Skin of body (tissue), 2 donors: ENCODE results near the gene EIF4G3. TPM values are rescaled to one million over a fixed set of nuclear protein-coding genes. Genes with fewer than 3 reads are reported as not detected.
"Not testable (repeated sequence)": the region's sequence is repeated elsewhere in the genome, so short reads cannot be mapped to it uniquely, and the experiment has no call there.

Experiments
- DNase-seq: peaks from one replicate; lab custom pipeline; 2025; lab: John Stamatoyannopoulos, UW
- total RNA-seq: library from RNA; depleted of rRNA; stranded (reverse); fragments of >200 nt; gene quantifications from one replicate; pipeline ENCODE4 v1.2.3, GENCODE V29; 2014

The EIF4G3 gene
- total RNA-seq, 1 donor from 2014 or later = 39.0 TPM

GRCh38 chr1:21034725-21035628, 141.7 kb downstream of the EIF4G3 start:
- no peak for DNase-seq

DNA sequence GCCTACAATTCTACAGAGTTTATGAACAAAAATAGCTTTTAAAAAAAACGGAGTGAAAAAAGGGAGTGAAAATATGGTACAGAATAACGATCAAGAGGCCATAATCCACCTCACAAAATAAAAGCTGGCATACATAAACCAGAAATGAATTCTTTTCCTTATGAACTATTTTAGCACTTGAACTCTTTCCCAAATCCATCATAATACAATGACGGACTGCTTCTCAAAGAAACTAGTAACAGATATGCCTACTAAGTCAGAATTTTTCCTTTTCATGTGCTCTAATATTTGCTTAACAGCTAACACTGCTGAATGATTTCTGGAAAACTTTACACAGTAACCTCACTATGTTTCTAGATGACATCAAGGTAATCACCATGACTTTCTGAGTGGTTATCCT, 144.0 kb downstream of the EIF4G3 start:
- DNase-seq = no peak

DNA sequence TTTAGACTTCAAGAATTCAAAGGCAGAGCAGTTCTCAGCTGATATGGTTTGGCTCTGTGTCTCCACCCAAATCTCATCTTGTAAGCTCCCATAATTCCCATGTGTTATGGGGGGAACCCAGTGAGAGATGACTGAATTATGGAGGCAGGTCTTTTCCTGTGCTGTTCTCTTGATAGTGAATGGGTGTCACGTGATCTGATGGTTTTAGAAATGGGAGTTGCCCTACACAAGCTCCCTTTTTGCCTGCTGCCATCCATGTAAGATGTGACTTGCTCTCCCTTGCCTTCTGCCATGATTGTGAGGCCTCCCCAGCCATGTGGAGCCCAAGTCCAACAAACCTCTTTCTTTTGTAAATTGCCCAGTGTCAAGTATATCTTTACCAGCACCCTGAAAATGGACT, 146.5 kb downstream of the EIF4G3 start:
- no peak for DNase-seq

DNA sequence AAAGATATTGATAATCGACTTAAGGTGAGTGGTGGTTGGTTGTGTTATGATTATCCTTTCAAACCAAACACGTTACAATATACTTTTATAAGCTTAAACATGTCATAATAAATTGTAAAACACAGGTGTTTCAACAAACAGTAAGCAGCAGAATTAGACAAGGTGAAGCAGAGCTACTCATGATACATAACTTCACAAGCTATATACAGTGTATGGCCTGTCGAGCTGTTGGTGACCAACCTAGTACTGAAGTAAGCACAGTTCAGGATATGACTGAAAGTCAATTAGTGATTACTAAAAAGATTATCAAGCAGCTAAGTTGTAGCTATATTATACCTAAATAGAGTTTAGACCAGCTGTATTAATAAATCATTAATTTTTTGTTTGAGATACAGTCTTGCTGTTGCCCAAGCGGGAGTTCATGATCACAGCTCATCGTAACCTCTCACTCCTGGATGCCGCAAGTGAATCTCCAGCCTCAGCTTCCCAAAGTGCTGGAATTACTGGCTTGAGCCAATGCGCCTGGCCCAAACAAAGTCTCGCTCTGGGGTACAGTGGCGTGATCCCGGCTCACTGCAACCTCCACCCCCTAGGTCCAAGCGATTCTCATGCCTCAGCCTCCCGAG, 148.1 kb downstream of the EIF4G3 start:
- DNase-seq = no peak

DNA sequence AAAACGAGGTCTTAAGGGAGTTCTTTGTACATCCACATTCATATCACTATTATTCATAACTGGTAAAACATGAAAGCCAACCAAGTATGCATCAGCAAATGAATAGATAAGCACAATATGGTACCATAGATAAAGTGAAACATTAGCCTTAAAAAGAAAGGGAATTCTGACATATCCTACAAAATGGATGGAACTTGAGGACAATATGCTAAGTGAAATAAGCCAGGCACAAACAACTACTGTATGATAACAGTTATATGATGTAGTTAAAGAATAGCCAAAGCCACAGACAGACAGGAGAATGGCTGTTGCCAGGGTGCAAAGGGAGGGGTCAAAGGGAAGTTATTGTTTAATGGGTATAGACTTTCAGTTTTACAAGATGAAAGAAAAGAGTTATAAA, 148.9 kb downstream of the EIF4G3 start:
- no peak for DNase-seq

GRCh38 chr1:21024918-21025317, 151.8 kb downstream of the EIF4G3 start:
- no peak for DNase-seq

- DNase-seq = not testable (repeated sequence)
Measured at GRCh38 chr1:21024136-21024896, 152.4 kb downstream of the EIF4G3 start.

- DNase-seq = peak; percentile 84
Measured at GRCh38 chr1:21022279-21023040, 154.2 kb downstream of the EIF4G3 start.

- no peak for DNase-seq
Measured at GRCh38 chr1:21021311-21021710, 155.4 kb downstream of the EIF4G3 start.

DNA sequence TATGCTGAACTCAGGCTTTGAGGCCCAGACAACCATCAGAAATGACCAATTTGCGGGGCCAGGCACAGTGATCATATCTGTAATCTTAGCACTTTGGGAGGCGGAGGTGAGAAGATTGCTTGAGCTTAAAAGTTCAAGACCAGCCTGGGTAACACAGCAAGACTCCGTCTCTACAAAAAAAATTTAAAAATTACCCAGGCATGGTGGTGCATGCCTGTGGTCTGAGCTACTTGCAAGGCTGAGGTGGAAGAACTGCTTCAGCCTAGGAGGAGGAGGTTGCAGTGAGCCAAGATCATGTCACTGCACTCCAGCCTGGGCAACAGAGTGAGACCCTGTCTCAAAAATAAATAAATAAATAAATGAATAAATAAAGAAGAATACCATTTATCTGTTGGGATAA, 156.5 kb downstream of the EIF4G3 start:
- no peak for DNase-seq

DNA sequence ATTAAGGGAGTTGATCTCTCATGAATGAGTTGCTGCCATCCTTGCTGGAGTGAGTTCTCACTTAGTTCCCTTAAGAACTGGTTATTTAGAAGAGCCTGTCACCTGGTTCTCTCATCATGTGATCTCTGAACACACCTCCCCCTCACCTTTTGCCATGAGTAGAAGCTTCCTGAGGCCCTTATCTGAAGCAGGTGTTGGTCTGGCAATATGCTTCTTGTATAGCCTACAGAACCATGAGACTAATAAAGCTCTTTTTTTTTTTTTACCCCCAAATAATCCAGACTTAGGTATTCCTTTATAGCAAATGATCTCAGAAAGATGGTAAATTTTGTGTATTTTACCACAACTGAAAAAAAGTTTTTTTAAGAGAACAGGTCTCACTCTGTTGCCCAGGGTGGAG, 158.0 kb downstream of the EIF4G3 start:
- DNase-seq = no peak

DNA sequence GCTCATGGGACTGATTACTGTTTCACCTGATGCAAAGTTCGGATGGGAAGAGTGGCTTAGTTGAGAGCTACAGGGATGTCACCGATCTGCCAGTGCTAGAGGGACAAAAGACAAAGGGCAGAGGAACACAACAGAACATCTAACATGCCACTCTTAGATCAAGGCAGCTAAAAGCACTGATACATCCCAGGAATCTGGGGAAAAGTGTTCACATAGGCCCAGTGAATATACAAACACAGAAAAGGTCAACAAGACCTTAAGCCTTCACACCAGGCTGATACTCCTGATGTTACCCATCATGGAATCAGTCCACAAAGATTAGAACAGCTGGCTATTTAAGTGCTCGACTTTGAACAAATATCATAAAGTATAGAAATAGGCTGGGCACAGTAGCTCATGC, 163.2 kb downstream of the EIF4G3 start:
- no peak for DNase-seq

DNA sequence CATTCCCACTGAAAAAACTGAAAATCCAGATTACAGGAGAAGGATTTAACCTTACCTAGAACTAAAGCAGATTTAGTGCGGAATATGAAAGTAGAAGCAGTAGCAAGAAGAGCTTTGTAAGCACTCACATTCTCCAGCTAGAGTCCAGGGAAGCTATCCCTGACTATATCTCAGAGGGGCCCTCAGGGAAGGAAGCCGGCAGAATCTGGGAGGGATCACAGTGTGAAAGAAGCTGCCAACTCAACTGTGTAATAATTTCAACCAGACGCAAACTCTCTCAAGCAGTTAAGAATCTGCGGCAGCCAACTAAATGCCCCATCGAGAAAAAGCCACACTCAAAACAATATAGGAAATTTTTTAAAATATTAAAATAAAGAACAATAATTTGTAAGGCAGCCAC, 163.8 kb downstream of the EIF4G3 start:
- peak; percentile 68 for DNase-seq

DNA sequence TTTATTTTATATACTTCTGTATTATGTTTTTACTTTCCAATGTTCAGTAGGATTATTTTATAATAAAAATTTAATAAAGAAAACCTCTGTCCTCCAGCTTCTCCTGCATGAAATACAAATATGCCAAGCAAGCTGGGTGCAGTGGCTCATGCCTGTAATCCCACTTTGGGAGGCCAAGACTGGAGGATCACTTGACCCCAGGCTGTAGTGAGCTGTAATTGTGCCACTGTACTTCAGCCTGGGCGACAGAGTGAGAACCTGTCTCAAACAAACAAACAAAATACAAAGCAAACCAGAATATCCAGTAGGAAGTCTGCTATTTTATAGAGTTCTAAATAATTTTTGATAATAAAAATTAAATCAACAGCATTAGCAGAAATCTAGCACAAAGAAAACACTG, 168.8 kb downstream of the EIF4G3 start:
- no peak for DNase-seq

GRCh38 chr1:21005466-21006239, 171.0 kb downstream of the EIF4G3 start:
- DNase-seq = peak; percentile 55

- no peak for DNase-seq
Measured at GRCh38 chr1:21003281-21004045, 173.2 kb downstream of the EIF4G3 start.

GRCh38 chr1:21001042-21001441, 175.7 kb downstream of the EIF4G3 start:
- DNase-seq = no peak

GRCh38 chr1:21000245-21000594, 176.5 kb downstream of the EIF4G3 start:
- DNase-seq = no peak

- no peak for DNase-seq
Measured at GRCh38 chr1:20999525-21000244, 177.0 kb downstream of the EIF4G3 start.
